Measurements from ENCODE around the gene HNRNPH2. TPM values are rescaled to one million over a fixed set of nuclear protein-coding genes. Genes with fewer than 3 reads are reported as not detected.

The HNRNPH2 gene
- total and polyA plus RNA-seq, 5 donors from 2014 or later = 44.1 to 98.6 (median 88.3) TPM

DNA sequence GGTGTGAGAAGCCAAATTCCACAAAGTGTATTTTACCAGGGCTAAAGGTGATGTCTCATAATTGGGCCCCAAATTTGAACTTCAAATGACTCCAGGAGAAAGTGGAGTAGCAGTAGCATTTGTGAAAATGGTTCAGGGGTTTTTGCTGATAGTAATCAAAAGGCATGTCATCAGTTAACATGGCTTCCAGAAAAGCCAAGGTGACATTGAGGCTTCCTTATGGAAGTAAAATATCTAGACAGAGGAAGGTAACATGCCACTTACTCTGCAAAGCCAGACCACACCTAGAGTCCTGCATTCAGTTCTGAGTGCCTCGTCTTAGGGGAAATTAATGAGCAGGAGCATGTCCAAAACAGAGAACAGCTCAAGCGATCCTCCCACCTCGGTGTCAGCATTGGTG, 19.4 kb upstream of the HNRNPH2 start:
- Mint-ChIP-seq H3K36me3 (no peaks in the 10 kb centered on the region), H3K27ac (no peak overlapping the region), H3K9me3 (no peaks in the 10 kb centered on the region), H3K4me3 (no peak overlapping the region), H3K27me3 (no peaks in the 10 kb centered on the region), H3K4me1 (peaks cover 0 to 27% (median 15%) of the 10 kb centered on the region in 4 donors)
- no peak for DNase-seq
- Histone ChIP-seq H3K27ac (ENCODE audit: insufficient read depth, low read length, poor library complexity, severe bottlenecking) (no peak overlapping the region), H3K36me3 (ENCODE audit: control insufficient read depth, insufficient read depth, low read length) (peaks cover 4% of the 10 kb centered on the region), H3K4me3 (ENCODE audit: low read depth, low read length) (no peak overlapping the region), H3K27me3 (ENCODE audit: control insufficient read depth, insufficient read depth, low read length) (no peaks in the 10 kb centered on the region), H3K4me1 (ENCODE audit: control insufficient read depth, insufficient read depth, low read length, poor library complexity, severe bottlenecking) (peaks cover 6% of the 10 kb centered on the region), H3K9me3 (ENCODE audit: control insufficient read depth in 2 of 2, low read length in 2 of 2) (no peaks in the 10 kb centered on the region)
- no peak for ATAC-seq (ENCODE audit: low read depth in 2 of 2)

DNA sequence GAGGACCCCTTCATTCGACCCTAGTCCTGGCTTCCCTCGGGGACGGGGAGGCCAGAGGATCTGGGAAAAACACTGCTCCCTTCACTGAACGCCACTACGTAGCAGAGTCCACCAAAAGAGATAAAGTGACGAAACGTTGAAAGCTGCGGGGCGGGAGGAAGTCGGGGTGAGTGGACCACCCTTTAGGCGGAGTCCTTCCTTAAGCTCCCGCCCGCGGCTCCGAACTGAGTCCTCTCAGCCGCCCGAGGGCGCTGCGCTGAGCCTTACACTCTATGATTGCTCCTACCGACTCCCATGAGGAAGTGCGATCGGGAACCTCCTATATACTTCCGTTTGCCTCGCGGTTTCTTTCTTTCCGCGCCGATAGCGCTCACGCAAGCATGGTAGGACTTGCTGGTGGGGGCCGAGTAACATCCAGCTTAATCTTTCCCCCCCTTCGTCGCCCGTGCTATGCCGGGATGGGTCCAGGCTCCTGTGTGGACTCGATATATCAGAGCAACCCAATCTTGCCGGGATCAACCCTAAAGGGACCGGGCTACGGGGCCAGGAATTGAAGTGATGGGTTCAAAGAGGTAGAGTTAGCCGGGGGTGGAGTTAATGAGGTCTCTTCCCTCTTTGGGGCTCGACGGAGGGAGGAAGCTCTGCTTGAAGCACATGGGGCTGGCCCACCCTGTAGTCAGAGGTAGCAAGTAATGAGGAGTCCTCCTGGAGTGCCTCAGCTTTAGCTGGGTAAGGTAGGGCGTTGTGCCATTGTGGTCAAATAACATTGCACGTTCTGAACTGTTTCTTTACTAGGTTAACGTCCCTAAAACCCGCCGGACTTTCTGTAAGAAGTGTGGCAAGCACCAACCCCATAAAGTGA, 17.1 kb upstream of the HNRNPH2 start, which contains the start of gene RPL36A:
TSS of gene RPL36A (plus strand) at position 348 of the 862 bp plus-strand sequence. CDS start at position 381, 33 bp downstream.
- ATAC-seq (ENCODE audit: low read depth in 2 of 2) (peak; percentile 90 to 92), DNase-seq (peak; percentile 62 to 90 (median 70))
- peak within 1 kb of the TSS; percentile 75 for H3K4me3 ChIP-seq (ENCODE audit: low read depth, low read length)

DNA sequence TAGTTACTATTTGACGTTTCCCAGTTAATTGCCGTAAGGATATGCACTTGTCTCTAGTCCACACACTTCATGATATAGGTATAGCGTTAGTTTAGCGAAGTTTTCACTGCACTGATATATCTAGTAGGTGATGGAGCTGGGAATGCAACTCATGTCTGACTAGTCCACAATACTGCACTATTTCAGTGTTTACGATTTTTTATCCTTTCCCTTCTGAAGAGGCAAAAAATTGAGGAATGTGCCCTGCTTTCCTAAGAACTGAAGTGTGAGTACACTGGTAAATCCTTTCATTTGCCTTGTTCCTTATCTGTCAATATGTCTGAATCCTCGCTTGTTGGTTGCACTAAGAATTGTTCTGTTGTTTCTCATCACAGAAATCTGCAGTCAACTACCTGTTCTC, 16.2 kb upstream of the HNRNPH2 start:
- H3K9me3 ChIP-seq (ENCODE audit: control insufficient read depth in 2 of 2, low read length in 2 of 2) = no peaks in the 10 kb centered on the region
- DNase-seq (no peak), ATAC-seq (ENCODE audit: low read depth in 2 of 2) (no peak)
- H3K36me3 ChIP-seq (ENCODE audit: control insufficient read depth, insufficient read depth, low read length) = peaks cover 6% of the 10 kb centered on the region
- Mint-ChIP-seq H3K4me1 (peaks cover 0 to 32% (median 16%) of the 10 kb centered on the region in 4 donors), H3K4me3 (peak overlapping the region; percentile 90 to 99 (median 92)), H3K27ac (peak overlapping the region; percentile 93 to 97 (median 95)), H3K27me3 (no peaks in the 10 kb centered on the region), H3K36me3 (no peaks in the 10 kb centered on the region), H3K9me3 (no peaks in the 10 kb centered on the region)
- H3K27ac ChIP-seq (ENCODE audit: insufficient read depth, low read length, poor library complexity, severe bottlenecking) = peak overlapping the region; percentile 80
- H3K4me1 ChIP-seq (ENCODE audit: control insufficient read depth, insufficient read depth, low read length, poor library complexity, severe bottlenecking) = peaks cover 6% of the 10 kb centered on the region
- no peaks in the 10 kb centered on the region for H3K27me3 ChIP-seq (ENCODE audit: control insufficient read depth, insufficient read depth, low read length)
- H3K4me3 ChIP-seq (ENCODE audit: low read depth, low read length) = peak overlapping the region; percentile 75

More for the DNA sequence above, 17.1 kb upstream of the HNRNPH2 start, which contains the start of gene RPL36A:
- Mint-ChIP-seq H3K36me3 (no peaks in the 10 kb centered on the region), H3K4me1 (peaks cover 0 to 32% (median 16%) of the 10 kb centered on the region in 4 donors), H3K9me3 (no peaks in the 10 kb centered on the region), H3K4me3 (peak within 1 kb of the TSS; percentile 90 to 99 (median 92)), H3K27ac (peak within 1 kb of the TSS; percentile 93 to 97 (median 95)), H3K27me3 (no peaks in the 10 kb centered on the region)
- Histone ChIP-seq H3K27ac (ENCODE audit: insufficient read depth, low read length, poor library complexity, severe bottlenecking) (peak within 1 kb of the TSS; percentile 80), H3K27me3 (ENCODE audit: control insufficient read depth, insufficient read depth, low read length) (no peaks in the 10 kb centered on the region), H3K4me1 (ENCODE audit: control insufficient read depth, insufficient read depth, low read length, poor library complexity, severe bottlenecking) (peaks cover 6% of the 10 kb centered on the region), H3K9me3 (ENCODE audit: control insufficient read depth in 2 of 2, low read length in 2 of 2) (no peaks in the 10 kb centered on the region), H3K36me3 (ENCODE audit: control insufficient read depth, insufficient read depth, low read length) (peaks cover 6% of the 10 kb centered on the region)

DNA sequence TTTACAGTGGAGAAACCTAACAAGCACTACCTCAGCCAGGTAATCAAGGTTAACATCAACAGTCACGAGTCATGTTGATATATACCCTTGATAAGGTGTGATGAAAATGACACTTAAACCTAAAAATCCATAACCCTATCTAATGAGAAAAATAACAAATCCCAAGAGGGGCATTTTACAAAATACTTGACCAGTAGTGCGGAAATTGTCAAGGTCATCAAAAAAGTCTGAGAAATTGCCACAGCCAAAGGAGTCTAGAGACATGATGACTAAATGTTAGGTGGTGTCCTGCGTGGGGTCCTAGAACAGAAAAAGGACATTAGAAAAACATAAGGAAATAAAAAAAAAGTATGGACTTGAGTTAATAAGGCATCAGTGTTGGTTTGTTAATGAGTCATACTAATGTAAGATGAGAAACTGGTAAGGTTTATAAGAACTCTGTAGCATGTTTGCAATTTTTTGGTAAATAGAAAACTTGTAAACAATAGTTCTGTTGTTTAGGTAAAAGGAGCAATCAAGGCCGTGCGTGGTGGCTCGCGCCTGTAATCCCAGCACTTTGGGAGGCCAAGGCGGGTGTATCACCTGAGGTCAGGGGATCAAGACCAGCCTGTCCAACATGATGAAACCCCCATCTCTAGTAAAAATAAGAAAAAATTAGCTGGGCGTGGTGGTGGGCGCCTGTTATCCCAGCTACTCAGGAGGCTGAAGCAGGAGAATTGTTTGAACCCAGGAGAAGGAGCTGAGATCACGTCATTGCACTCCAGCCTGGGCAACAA, 14.3 kb upstream of the HNRNPH2 start:
- Histone ChIP-seq H3K9me3 (ENCODE audit: control insufficient read depth in 2 of 2, low read length in 2 of 2) (no peaks in the 10 kb centered on the region), H3K4me1 (ENCODE audit: control insufficient read depth, insufficient read depth, low read length, poor library complexity, severe bottlenecking) (peaks cover 6% of the 10 kb centered on the region), H3K4me3 (ENCODE audit: low read depth, low read length) (no peak overlapping the region), H3K27ac (ENCODE audit: insufficient read depth, low read length, poor library complexity, severe bottlenecking) (peak overlapping the region; percentile 33), H3K27me3 (ENCODE audit: control insufficient read depth, insufficient read depth, low read length) (no peaks in the 10 kb centered on the region), H3K36me3 (ENCODE audit: control insufficient read depth, insufficient read depth, low read length) (peaks cover 6% of the 10 kb centered on the region)
- no peaks in the 10 kb centered on the region for H3K27me3 Mint-ChIP-seq
- no peaks in the 10 kb centered on the region for H3K9me3 Mint-ChIP-seq
- ATAC-seq (ENCODE audit: low read depth in 2 of 2) (no peak), DNase-seq (no peak)
- no peaks in the 10 kb centered on the region for H3K36me3 Mint-ChIP-seq
- no peak overlapping the region for H3K4me3 Mint-ChIP-seq
- peaks cover 0 to 32% (median 16%) of the 10 kb centered on the region in 4 donors for H3K4me1 Mint-ChIP-seq
- peak overlapping the region in 2 of 3 donors; percentile 51 to 65 for H3K27ac Mint-ChIP-seq

DNA sequence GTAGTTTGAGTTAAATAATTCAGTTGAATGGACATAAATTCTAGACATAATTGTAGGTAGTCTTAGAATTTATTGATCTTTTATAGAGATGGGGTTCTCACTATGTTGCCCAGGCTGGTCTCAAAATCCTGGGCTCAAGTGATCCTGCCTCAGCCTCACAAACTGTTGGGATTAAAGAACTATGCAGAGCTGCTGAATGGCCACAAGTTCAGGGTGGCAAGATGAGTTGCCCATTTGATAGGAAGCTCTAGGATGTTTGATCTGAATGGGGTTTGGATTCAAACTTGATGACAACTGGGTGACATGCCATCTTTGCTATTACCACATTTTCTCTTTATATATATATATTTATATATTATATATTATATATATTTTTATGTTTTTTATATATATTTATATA, 13.7 kb upstream of the HNRNPH2 start:
- H3K27ac ChIP-seq (ENCODE audit: insufficient read depth, low read length, poor library complexity, severe bottlenecking) = no peak overlapping the region
- no peaks in the 10 kb centered on the region for H3K9me3 ChIP-seq (ENCODE audit: control insufficient read depth in 2 of 2, low read length in 2 of 2)
- H3K36me3 ChIP-seq (ENCODE audit: control insufficient read depth, insufficient read depth, low read length) = peaks cover 6% of the 10 kb centered on the region
- no peaks in the 10 kb centered on the region for H3K27me3 ChIP-seq (ENCODE audit: control insufficient read depth, insufficient read depth, low read length)
- no peak for ATAC-seq (ENCODE audit: low read depth in 2 of 2)
- Mint-ChIP-seq H3K27me3 (no peaks in the 10 kb centered on the region), H3K4me1 (peaks cover 0 to 32% (median 16%) of the 10 kb centered on the region in 4 donors), H3K4me3 (no peak overlapping the region), H3K36me3 (no peaks in the 10 kb centered on the region), H3K27ac (no peak overlapping the region), H3K9me3 (no peaks in the 10 kb centered on the region)
- no peak for DNase-seq
- H3K4me3 ChIP-seq (ENCODE audit: low read depth, low read length) = no peak overlapping the region
- H3K4me1 ChIP-seq (ENCODE audit: control insufficient read depth, insufficient read depth, low read length, poor library complexity, severe bottlenecking) = peaks cover 6% of the 10 kb centered on the region

DNA sequence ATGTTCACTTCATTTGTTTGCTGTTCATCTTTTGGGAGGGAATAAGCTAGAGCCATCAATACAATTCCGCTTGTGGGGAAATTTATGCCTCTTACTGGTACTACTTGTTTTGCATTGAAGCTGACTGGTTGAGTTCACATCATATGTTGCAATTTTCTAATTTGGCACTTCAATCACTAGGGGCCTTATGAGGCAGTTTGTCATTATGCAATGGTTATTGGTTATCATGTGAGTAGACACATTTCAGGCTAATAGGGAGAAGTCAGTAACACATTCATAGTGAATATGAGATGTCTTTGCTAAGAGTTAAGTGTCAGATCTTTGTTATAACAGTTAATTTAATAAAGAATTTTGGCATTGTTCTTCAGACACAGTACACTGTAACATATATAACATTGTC, 12.2 kb upstream of the HNRNPH2 start:
- H3K9me3 Mint-ChIP-seq = peaks cover 0 to 1% (median 0%) of the 10 kb centered on the region in 7 donors
- no peak for DNase-seq
- H3K4me3 Mint-ChIP-seq = no peak overlapping the region
- no peaks in the 10 kb centered on the region for H3K36me3 Mint-ChIP-seq
- no peak overlapping the region for H3K27ac Mint-ChIP-seq
- H3K4me3 ChIP-seq (ENCODE audit: low read depth, low read length) = no peak overlapping the region
- no peaks in the 10 kb centered on the region for H3K27me3 ChIP-seq (ENCODE audit: control insufficient read depth, insufficient read depth, low read length)
- peaks cover 4 to 27% (median 15%) of the 10 kb centered on the region in 4 donors for H3K4me1 Mint-ChIP-seq
- no peaks in the 10 kb centered on the region for H3K9me3 ChIP-seq (ENCODE audit: control insufficient read depth in 2 of 2, low read length in 2 of 2)
- no peak for ATAC-seq (ENCODE audit: low read depth in 2 of 2)
- H3K36me3 ChIP-seq (ENCODE audit: control insufficient read depth, insufficient read depth, low read length) = peaks cover 6% of the 10 kb centered on the region
- H3K4me1 ChIP-seq (ENCODE audit: control insufficient read depth, insufficient read depth, low read length, poor library complexity, severe bottlenecking) = peaks cover 6% of the 10 kb centered on the region
- no peaks in the 10 kb centered on the region for H3K27me3 Mint-ChIP-seq
- H3K27ac ChIP-seq (ENCODE audit: insufficient read depth, low read length, poor library complexity, severe bottlenecking) = no peak overlapping the region

DNA sequence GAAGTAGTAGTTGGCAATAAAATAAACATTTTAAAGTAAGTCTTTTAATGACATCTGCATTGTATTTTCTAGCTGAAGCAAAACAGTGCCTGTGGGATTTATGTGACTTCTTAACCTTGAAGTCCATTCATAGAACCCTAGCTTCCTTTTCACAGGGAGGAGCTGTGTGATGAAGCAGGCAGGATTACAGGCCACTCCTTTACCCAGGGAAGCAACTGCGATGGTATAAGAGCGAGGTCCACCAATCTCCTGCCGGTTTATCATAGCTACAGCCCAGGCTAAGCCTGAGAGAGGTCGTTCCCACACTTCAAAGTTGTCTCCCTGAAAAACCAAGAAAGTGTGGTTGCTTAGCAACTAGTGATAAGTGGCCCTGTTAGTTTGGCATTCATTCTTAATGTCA, 10.2 kb upstream of the HNRNPH2 start:
- Mint-ChIP-seq H3K9me3 (peaks cover 0 to 1% (median 0%) of the 10 kb centered on the region in 7 donors), H3K4me3 (no peak overlapping the region), H3K27me3 (no peaks in the 10 kb centered on the region), H3K36me3 (no peaks in the 10 kb centered on the region), H3K4me1 (peaks cover 3 to 16% (median 5%) of the 10 kb centered on the region in 4 donors), H3K27ac (no peak overlapping the region)
- ATAC-seq (ENCODE audit: low read depth in 2 of 2) = no peak
- Histone ChIP-seq H3K36me3 (ENCODE audit: control insufficient read depth, insufficient read depth, low read length) (peaks cover 6% of the 10 kb centered on the region), H3K27me3 (ENCODE audit: control insufficient read depth, insufficient read depth, low read length) (no peaks in the 10 kb centered on the region), H3K4me3 (ENCODE audit: low read depth, low read length) (no peak overlapping the region), H3K27ac (ENCODE audit: insufficient read depth, low read length, poor library complexity, severe bottlenecking) (no peak overlapping the region), H3K4me1 (ENCODE audit: control insufficient read depth, insufficient read depth, low read length, poor library complexity, severe bottlenecking) (no peaks in the 10 kb centered on the region), H3K9me3 (ENCODE audit: control insufficient read depth in 2 of 2, low read length in 2 of 2) (no peaks in the 10 kb centered on the region)
- DNase-seq = no peak
